SKM-1 (cell line): ENCODE results near the gene ERICH6B.
"Not testable (repeated sequence)": the region's sequence is repeated elsewhere in the genome, so short reads cannot be mapped to it uniquely, and the experiment has no call there.

Source experiments
- DNase-seq: peaks from one replicate; lab custom pipeline; 2025; ENCODE audit not compliant: unreplicated experiment; lab: John Stamatoyannopoulos, UW

The ERICH6B gene

DNA sequence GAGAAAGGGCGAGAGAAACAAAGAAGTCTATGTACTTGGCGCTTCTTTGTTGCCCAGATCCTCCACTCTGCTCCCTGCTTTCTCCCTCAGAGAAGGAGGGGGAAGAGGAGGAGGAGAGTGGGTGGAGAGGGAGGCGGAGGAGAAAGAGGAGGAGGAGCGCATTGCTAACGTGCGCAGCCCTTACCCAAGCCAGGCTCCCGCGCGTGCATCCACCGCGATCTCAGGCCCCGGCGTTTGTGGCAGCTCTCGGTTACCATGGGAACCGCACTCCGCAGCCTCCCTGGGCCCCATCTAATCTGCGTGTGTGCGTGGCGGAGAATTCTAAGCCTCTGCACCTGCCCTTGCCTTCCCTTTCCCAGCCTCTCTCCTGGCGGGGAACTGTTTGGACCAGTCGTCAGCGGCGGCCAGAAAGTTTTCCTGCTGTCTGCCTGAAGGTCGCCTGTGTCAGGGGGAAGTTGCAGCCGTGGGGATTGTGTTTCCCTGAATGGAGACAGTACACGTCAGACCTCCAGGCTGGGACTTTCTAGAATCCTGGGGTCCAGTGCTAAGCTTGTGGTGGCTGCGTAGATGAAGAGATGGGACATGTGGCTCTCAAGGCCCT is at the start of gene ERICH6B:
ERICH6B (minus strand) TSS at position 239 of the 601 bp plus-strand sequence. CDS start 18,734 bp downstream, outside the sequence.
- no peak for DNase-seq

DNA sequence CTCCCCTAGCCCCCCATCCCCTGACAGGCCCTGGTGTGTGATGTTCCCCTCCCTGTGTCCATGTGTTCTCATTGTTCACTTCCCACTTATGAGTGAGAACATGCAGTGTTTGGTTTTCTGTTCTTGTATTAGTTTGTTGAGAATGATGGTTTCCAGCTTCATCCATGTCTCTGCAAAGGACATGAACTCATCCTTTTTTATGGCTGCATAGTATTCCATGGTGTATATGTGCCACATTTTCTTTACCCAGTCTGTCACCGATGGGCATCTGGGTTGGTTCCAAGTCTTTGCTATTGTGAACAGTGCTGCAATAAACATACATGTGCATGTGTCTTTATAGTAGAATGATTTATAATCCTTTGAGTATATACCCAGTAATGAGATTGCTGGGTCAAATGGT is 47.4 kb upstream of the ERICH6B start:
- DNase-seq, result not testable (repeated sequence)

DNA sequence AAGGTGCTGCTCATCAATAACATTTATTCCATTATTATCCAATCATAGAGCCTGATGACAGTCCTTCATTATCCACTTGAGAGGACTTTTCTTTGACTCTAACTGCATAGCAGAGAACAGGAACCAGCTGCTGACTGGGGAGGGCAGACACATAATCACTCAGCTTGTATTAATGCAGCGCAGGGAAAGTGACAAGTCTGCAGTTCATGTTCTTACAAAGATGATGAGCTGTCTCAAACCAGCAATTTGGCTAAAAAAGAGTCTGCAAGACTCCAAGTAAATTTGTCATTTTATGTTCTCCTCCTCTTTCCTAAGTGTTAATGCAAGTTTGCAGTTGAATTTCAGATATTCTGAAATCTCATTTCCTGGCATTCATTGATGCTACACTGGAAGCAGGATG is 46.6 kb upstream of the ERICH6B start:
- no peak for DNase-seq

DNA sequence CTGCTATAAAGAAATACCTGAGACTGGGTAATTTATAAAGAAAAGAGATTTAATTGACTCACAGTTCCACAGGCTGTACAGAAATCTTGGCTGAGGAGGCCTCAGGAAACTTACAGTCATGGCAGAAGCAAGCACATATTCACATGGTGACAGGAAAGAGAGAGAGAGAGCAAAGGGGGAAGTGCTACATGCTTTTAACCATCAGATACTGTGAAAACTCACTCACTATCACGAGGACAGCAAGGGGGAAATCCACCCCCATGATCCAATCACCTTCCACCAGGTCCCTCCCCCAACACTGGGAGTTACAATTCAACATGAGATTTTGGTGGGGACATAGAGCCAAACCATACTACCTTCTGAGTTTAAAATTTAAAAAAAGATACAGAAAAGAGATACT is 44.9 kb upstream of the ERICH6B start:
- not testable (repeated sequence) for DNase-seq

DNA sequence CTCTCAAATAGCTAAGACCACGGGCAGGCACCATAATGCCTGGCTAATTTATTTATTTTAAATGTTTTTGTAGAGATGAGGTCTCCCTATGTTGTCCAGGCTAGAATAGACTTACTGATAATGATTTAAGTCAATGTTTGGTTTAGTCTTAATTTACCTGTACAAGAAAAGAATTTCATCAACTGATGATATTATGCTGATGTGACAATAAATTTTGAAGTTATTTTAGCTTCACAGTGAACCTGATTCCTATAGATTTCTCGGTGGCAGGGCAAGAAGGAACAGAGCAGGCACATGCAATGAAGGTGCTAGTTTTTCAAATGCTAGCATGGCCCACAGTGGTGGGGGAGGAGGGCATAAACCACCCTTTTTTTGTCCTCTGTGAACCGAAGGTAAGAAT is 44.0 kb upstream of the ERICH6B start:
- no peak for DNase-seq

DNA sequence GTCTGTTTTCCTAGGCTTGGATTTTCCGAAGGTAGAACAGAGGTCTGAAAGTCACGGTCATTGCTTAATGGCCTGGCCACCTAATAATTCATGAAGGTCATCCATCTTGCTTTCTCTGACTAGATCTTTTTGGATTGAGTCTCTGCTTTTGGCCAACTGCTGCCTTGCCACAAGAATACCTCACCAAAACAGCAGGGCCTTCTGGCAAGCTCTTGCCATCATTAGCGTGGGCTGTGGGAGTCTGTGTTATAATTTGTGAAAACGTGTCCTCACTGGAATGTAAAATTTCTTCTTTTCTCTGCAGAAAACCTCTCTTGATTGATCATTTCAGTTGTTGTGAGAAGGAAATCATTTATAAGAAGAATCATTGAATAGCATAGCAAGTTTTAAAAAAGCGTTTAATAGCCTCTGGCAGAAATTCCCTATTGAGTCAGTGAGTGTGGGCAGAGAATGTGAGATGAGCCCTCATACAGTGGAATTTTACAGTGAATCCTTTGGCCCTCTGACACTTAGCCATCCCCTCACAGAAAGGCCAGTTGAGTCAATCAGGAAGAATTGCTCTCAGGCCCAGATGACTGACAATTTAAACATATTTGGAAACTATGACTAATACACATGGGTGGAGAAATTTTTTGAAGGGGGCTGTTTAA is 43.2 kb upstream of the ERICH6B start:
- no peak for DNase-seq

DNA sequence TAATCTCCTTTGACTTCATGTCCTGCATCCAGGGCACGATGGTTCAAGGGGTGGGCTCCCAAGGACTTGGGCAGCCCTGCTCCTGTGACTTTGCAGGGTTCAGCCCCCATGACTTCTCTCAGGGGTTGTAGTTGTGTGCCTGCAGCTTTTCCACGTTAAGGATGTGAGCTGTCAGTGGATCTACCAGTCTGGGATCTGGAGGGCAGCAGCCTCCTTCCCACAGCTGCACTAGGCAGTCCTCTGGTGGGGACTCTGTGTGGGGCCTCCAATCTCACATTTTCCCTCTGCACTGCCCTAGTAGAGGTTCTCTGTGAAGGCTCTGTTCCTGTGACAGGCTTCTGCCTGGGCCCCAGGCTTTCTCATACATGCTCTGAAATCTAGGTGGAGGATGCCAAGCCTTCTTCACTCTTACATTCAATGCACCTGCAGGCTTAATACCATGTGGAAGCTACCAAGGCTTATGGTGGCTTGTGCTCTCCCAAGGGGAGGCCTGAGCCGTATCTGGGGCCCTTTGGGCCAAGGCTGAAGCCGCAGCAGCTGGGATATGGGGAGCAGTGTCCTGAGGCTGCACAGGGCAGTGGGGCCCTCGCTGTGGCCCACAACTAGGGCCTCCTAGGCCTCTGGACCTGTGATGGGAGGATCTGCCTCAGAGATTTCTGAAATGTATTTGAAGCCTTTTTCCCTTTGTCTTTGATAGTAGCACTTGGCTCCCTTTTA is 39.3 kb upstream of the ERICH6B start:
- DNase-seq, result no peak

DNA sequence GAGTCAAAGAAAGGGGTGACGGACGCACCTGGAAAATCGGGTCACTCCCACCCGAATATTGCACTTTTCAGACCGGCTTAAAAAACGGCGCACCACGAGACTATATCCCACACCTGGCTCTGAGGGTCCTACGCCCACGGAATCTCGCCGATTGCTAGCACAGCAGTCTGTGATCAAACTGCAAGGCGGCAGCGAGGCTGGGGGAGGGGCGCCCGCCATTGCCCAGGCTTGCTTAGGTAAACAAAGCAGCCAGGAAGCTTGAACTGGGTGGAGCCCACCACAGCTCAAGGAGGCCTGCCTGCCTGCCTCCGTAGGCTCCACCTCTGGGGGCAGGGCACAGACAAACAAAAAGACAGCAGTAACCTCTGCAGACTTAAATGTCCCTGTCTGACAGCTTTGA is 29.7 kb upstream of the ERICH6B start:
- not testable (repeated sequence) for DNase-seq

DNA sequence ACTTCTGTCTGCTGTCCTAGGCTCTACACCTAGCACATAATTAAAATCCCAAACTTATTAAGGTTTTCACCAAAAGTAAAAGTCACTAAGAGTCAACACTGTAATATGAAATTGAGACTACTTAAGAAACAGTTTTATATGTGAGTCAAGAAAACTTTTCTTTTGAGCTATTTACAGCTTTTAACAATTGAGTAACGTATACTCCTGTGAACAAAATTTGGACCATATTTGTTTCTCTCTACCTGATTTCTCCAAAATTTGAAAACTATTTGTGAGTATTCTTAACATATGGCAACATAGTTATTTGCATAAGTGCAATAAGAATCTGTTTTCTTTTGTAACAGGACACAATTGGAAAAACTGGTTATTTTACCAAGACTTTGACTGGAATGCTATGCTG is 26.6 kb upstream of the ERICH6B start:
- not testable (repeated sequence) for DNase-seq

DNA sequence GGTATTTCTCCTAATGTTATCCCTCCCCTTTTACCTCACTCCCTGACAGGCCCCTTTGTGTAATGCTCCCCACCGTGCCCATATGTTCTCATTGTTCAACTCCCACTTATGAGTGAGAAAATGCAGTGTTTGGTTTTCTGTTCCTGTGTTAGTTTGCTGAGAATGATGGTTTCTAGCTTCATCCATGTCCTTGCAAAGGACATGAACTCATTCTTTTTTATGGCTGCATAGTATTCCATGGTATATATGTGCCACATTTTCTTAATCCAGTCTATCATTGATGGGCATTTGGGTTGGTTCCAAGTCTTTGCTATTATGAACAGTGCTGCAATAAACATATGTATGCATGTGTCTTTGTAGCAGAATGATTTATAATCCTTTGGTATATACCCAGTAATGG is 19.8 kb upstream of the ERICH6B start:
- not testable (repeated sequence) for DNase-seq

DNA sequence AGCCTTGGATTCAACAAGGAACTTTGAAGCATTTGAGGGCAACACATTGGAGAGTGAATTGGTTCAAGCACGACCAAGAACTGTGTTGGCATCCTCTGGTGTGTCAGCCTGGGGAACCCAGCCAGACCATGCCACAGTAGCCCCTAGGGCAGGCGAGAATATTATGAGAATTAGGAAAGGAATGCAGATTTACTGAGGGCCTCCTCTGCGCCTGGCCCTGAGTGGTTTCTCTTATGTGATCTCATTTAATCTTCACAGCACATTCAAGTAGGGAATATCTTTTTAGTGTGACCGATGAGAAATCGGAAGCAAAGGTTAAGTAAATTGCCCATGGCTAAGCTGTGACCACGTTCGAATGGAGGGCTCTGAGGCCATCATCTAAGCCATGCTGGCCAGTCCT is 15.3 kb upstream of the ERICH6B start:
- no peak for DNase-seq

DNA sequence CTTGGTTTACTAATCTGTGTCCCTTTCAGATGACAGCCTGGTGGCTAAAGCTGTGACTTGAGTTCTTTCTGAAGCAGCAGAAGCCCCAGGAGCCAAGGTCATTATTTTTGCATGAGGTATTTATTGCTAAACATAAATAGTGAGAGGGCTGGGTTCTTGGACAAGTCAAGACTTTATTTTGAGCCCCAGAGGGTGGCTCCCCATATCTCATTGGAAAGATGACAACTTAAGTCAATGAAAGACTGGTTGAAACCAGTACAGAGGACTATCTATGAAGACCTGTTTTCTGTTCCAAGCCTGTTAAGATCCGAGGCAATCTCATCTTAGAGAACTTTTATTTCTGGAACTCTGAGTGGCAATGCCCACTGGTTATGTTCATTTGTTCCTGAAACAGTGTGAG is 14.4 kb upstream of the ERICH6B start:
- no peak for DNase-seq

DNA sequence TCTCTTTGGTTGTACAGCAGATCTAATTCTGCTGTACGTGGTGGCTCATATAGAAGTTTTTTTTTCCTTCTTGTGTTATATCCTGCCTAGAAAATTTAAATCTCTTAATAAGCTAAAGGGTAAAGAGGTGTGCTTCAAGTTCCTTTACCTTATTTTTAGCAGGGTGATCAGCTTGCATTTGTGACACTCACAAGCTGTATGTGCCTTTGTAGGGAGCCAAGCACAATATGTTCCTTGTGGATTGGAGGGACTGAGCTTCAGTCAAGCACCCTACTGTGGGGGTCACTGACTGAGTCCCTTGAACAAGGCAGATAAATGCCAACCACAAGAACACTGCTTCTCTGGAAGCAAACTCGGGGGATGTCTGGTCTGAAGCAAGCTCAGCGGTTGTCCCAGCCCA is 12.6 kb upstream of the ERICH6B start:
- DNase-seq, result no peak

DNA sequence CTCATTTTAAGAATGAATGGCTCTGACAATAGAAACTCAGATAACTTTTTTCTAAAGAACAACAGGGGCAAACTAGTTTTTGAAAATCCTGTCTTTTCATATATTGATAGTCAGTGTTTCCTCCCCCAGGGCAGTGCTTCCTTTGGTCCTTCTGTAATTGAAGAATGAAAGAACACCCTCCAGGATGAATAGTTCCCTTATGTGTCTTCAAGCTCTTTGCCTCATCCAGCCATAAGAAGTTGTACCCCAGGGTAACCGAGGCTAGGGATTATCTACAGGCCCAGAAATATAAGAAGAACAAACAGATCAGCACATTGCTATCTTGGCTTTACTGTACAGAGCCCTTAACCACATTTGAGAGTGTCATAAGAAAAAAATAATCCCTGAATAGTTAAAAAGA is 12.1 kb upstream of the ERICH6B start:
- no peak for DNase-seq

DNA sequence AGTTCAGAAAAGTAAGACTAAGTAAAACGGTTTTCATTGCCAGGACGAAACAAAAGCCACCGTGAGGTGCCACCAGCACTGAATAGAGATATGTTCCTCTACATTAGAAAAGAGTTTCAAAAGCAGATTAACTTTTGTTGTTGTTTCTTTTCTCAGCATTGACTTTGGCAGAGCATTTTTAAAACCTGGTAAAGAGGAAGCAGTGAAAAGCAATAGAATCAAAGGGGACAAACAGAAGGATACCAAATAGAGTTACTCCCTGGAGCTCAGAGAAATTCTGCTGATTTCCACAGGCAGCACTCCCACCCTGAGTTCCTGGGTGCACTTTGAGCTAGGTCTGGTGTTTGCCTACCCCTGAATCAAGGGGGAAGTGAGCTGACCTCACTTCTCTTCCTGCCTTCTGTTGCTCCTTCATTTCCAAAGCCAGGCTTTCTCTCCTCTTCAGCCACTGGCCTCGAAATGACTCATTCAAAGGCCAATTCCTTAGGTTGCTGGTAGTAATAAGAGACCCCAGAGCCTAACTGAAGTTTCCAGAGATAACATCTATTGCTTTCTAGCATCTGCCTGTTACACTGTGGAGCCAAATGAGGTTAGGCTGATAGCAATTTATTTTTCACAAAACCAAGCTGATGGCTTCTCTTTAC is 11.3 kb upstream of the ERICH6B start:
- no peak for DNase-seq

DNA sequence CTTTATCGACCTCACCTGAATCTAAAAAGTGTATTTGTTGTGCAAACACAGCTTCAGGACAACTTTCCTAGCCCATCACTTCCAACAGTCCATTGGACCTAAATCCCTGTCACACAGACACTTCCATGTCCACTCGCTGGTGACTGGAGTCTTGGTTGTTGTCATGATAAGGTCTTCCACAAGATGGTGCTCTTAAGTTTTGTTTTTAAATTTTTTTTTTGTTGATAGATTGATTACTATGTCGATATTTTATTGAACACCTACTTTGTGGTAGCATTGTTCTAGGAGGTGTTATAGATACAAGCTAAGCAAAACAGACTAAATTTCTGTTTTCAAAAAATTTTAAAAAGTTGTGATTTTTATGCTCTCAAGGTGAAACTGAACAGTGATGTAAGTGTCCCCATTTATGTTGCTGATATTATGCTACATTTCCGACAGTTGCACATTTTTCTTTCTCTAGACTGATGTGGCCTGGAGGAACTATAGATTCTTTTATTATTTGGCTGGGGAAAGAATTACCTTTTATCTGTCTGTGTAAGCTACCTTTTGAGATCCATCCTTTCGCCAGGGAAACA is 8.1 kb upstream of the ERICH6B start:
- no peak for DNase-seq

DNA sequence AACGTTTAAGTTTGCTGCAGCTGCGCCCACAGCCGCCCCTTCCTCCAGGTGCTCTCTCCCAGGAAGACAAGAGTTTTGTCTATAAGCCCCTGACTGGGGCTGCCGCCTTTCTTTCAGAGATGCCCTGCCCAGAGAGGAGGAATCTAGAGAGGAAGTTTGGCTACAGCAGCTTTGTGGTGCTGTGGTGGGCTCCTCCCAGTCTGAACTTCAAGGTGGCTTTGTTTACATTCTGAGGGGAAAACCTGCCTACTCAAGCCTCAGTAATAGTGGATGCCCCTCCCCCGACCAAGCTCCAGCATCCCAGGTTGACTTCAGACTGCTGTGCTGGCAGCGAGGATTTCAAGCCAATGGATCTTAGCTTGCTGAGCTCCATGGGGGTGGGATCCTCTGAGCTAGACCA is 6.4 kb upstream of the ERICH6B start:
- no peak for DNase-seq

DNA sequence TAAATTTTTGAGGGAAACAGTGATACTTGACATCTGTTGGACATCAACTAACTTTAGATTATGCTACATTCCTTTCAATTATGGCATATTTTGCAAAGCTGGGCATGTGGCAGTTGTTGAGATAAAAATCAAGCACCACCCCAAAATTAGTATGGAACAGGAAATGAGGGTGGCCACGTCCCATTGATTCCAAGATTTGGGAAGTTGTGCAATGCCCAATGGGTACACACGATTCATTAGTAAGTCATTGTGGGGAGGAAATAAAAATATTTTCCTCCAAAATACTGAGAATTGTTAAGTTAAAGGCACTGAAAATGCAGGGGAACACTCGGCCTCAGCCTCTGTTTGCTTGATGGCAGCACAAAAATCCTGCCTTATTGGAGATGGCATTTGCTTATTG is 7.6 kb downstream of the ERICH6B start:
- no peak for DNase-seq

DNA sequence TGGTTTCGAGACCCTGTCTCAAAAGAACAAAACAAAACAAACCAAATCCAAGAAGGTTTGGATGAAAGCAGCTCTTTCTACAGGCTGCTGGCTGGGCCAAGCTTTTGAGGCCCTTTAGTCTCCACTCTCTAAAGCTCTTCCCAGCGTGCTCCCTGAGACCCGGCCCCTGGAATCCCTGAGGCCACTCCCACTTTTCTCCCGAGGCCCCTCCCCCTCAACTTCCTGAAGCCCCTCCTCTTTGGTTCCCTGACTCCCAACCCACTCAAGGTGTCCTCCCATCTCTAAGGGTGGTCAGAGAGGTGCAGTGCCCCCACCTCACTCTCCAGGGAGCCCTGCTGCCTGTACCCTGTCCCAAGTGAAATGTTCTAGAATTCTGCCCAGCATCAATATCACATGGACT is 10.6 kb downstream of the ERICH6B start:
- no peak for DNase-seq

DNA sequence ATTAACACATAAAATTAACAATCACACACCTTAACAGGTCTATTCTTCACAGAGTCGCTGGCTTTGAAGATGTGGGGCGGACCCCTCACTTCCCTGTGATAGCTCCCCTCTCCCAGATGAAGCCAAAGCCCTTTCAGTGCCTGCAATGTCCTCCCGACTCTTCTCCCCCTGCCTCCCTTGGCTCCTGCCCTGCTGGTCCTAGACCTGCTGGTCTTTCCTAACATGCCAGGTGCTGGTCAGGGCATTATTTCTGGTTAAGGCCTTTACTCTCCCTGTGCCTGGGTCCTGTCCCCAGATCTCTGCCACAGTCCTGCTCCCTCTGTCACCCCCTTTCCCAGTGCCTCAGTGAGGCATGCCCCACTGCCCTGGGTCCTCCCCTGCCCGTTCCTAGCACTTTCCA is 12.2 kb downstream of the ERICH6B start:
- DNase-seq, result no peak
